HL-60 (cell line): ENCODE results near the gene GTF3C1.

Experiments used
- GABPA ChIP-seq: IDR thresholded peaks from 2 replicates; pipeline ENCODE4 v1.6.1; 2012; ENCODE audit warnings: low read depth
- TF ChIP-seq, protein P1 (sequence below): IDR thresholded peaks from one replicate; pipeline ENCODE4 v1.5.1; 2011; ENCODE audit warnings: low read length, control low read depth, inconsistent platforms; ENCODE audit not compliant: insufficient read depth

GRCh38 chr16:27526180-27526579 is 23.5 kb downstream of the GTF3C1 start:
- TF ChIP-seq, protein P1, sequence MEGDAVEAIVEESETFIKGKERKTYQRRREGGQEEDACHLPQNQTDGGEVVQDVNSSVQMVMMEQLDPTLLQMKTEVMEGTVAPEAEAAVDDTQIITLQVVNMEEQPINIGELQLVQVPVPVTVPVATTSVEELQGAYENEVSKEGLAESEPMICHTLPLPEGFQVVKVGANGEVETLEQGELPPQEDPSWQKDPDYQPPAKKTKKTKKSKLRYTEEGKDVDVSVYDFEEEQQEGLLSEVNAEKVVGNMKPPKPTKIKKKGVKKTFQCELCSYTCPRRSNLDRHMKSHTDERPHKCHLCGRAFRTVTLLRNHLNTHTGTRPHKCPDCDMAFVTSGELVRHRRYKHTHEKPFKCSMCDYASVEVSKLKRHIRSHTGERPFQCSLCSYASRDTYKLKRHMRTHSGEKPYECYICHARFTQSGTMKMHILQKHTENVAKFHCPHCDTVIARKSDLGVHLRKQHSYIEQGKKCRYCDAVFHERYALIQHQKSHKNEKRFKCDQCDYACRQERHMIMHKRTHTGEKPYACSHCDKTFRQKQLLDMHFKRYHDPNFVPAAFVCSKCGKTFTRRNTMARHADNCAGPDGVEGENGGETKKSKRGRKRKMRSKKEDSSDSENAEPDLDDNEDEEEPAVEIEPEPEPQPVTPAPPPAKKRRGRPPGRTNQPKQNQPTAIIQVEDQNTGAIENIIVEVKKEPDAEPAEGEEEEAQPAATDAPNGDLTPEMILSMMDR = no peak
- no peak for TF ChIP-seq GABPA
